ENCODE data around the gene TCTA.

- no peak for TF ChIP-seq AFF4 (CRISPR knock-in tag; IDR thresholded peaks at IDR 0.05; ENCODE audit: borderline replicate concordance)
- no peak for TF ChIP-seq PRRX2 (CRISPR knock-in tag; IDR thresholded peaks at IDR 0.05)
- no peak for TF ChIP-seq CTCF (IDR thresholded peaks at IDR 0.05)
- TF ChIP-seq, protein P1, sequence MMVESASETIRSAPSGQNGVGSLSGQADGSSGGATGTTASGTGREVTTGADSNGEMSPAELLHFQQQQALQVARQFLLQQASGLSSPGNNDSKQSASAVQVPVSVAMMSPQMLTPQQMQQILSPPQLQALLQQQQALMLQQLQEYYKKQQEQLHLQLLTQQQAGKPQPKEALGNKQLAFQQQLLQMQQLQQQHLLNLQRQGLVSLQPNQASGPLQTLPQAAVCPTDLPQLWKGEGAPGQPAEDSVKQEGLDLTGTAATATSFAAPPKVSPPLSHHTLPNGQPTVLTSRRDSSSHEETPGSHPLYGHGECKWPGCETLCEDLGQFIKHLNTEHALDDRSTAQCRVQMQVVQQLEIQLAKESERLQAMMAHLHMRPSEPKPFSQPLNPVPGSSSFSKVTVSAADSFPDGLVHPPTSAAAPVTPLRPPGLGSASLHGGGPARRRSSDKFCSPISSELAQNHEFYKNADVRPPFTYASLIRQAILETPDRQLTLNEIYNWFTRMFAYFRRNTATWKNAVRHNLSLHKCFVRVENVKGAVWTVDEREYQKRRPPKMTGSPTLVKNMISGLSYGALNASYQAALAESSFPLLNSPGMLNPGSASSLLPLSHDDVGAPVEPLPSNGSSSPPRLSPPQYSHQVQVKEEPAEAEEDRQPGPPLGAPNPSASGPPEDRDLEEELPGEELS (CRISPR knock-in tag; IDR thresholded peaks at IDR 0.05), result no peak
- no peak for TF ChIP-seq CREM (CRISPR knock-in tag; IDR thresholded peaks at IDR 0.05)
- TF ChIP-seq NR1H2 (CRISPR knock-in tag; IDR thresholded peaks at IDR 0.05), result no peak
- TF ChIP-seq GABPB1 (CRISPR knock-in tag; IDR thresholded peaks at IDR 0.05), result no peak
- TF ChIP-seq NFYB (CRISPR knock-in tag; conservative IDR thresholded peaks at IDR 0.05; ENCODE audit: low read depth), result no peak
- TF ChIP-seq, protein P2, sequence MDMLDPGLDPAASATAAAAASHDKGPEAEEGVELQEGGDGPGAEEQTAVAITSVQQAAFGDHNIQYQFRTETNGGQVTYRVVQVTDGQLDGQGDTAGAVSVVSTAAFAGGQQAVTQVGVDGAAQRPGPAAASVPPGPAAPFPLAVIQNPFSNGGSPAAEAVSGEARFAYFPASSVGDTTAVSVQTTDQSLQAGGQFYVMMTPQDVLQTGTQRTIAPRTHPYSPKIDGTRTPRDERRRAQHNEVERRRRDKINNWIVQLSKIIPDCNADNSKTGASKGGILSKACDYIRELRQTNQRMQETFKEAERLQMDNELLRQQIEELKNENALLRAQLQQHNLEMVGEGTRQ (CRISPR knock-in tag; IDR thresholded peaks at IDR 0.05), result no peak
Measured at GRCh38 chr3:49460956-49461355, 48.7 kb downstream of the TCTA start.

Measured in WTC11 (cell line).